GM23338 (cell line): ENCODE measurements around the gene SCCPDH. TPM values are rescaled to one million over a fixed set of nuclear protein-coding genes. Genes with fewer than 3 reads are reported as not detected.

Experiments used
- ATAC-seq: fragments of 200-7000 bp; cut with Tn5 transposase; 3 replicates; pipeline ENCODE4 v1.9.1; 2020
- DNase-seq: peaks from one replicate; pipeline ENCODE4 v3.0.0-alpha.2; 2015; ENCODE audit warnings: low spot score
- H2AFZ ChIP-seq: fragments of 200-600 bp; sonication (generic); 2 replicates; pipeline ENCODE4 v1.8.0; 2016; ENCODE audit warnings: antibody characterized with exemption, mild to moderate bottlenecking, moderate library complexity
- H3F3A ChIP-seq: fragments of 200-600 bp; sonication (generic); replicated peaks from 2 replicates; pipeline ENCODE4 v1.8.0; 2017; ENCODE audit warnings: antibody characterized with exemption, mixed run types, low read depth
- H3K27ac ChIP-seq: fragments of 200-600 bp; sonication (generic); 2 replicates; pipeline ENCODE4 v1.6.1; 2016; ENCODE audit warnings: low read depth
- H3K27me3 ChIP-seq: fragments of 200-600 bp; sonication (generic); 2 replicates; pipeline ENCODE4 v1.8.0; 2016; ENCODE audit warnings: mild to moderate bottlenecking, mixed run types, moderate library complexity; ENCODE audit not compliant: insufficient read depth
- H3K36me3 ChIP-seq: fragments of 200-600 bp; sonication (generic); 2 replicates; pipeline ENCODE4 v1.8.0; 2016; ENCODE audit warnings: mild to moderate bottlenecking; ENCODE audit not compliant: insufficient read depth
- H3K4me1 ChIP-seq: fragments of 200-600 bp; sonication (generic); 2 replicates; pipeline ENCODE4 v1.8.0; 2016; ENCODE audit warnings: mild to moderate bottlenecking, moderate library complexity; ENCODE audit not compliant: insufficient read depth
- H3K4me2 ChIP-seq: fragments of 200-600 bp; sonication (generic); 2 replicates; pipeline ENCODE4 v1.7.1; 2017; ENCODE audit warnings: mixed run types
- H3K4me3 ChIP-seq: fragments of 200-600 bp; sonication (generic); 2 replicates; pipeline ENCODE4 v1.6.1; 2016; ENCODE audit warnings: mixed run types
- H3K79me2 ChIP-seq: fragments of 200-600 bp; sonication (generic); replicated peaks from 2 replicates; pipeline ENCODE4 v1.8.0; 2017; ENCODE audit warnings: mild to moderate bottlenecking; ENCODE audit not compliant: insufficient read depth
- H3K9me2 ChIP-seq: fragments of 200-600 bp; sonication (generic); 2 replicates; pipeline ENCODE4 v1.8.0; 2017; ENCODE audit not compliant: insufficient read depth
- H4K20me1 ChIP-seq: fragments of 200-600 bp; sonication (generic); replicated peaks from 2 replicates; pipeline ENCODE4 v1.8.0; 2017; ENCODE audit warnings: mild to moderate bottlenecking; ENCODE audit not compliant: insufficient read depth
- H3K27ac Mint-ChIP-seq: 2 replicates; pipeline ENCODE4 v1.8.0; 2020; ENCODE audit warnings: inconsistent platforms, mild to moderate bottlenecking, moderate library complexity, mixed read lengths
- H3K27me3 Mint-ChIP-seq: 3 replicates; pipeline ENCODE4 v1.8.0; 2022; ENCODE audit warnings: low read depth, mild to moderate bottlenecking, moderate library complexity, mixed read lengths, inconsistent platforms; ENCODE audit not compliant: insufficient read depth, poor library complexity
- H3K36me3 Mint-ChIP-seq: 3 replicates; pipeline ENCODE4 v1.8.0; 2021; ENCODE audit warnings: low read depth, mild to moderate bottlenecking, inconsistent platforms, moderate library complexity, mixed read lengths
- H3K4me1 Mint-ChIP-seq: 3 replicates; pipeline ENCODE4 v1.8.0; 2020; ENCODE audit warnings: mild to moderate bottlenecking, inconsistent platforms, mixed read lengths
- H3K4me3 Mint-ChIP-seq: 3 replicates; pipeline ENCODE4 v1.8.0; 2021; ENCODE audit warnings: moderate library complexity, mild to moderate bottlenecking, inconsistent platforms, mixed read lengths
- H3K9me3 Mint-ChIP-seq: 3 replicates; pipeline ENCODE4 v1.8.0; 2020; ENCODE audit warnings: moderate library complexity, mild to moderate bottlenecking, inconsistent platforms, mixed read lengths
- CREB1 ChIP-seq: fragments of 250-450 bp; sonication (Bioruptor Pico); IDR thresholded peaks from 2 replicates; pipeline ENCODE4 v1.5.0; 2020; ENCODE audit warnings: low read depth, mild to moderate bottlenecking, moderate library complexity
- ETS1 ChIP-seq: IDR thresholded peaks from 2 replicates; pipeline ENCODE4 v1.6.1; 2016; ENCODE audit warnings: antibody characterized with exemption
- EZH2 ChIP-seq: fragments of 200-600 bp; sonication (generic); IDR thresholded peaks from one replicate; pipeline ENCODE4 v1.8.0; 2017; ENCODE audit warnings: antibody characterized with exemption, mild to moderate bottlenecking, low read depth; ENCODE audit not compliant: unreplicated experiment
- EZH2phosphoT487 ChIP-seq: fragments of 200-600 bp; sonication (generic); IDR thresholded peaks from one replicate; pipeline ENCODE4 v1.8.1; 2018; ENCODE audit warnings: antibody characterized with exemption; ENCODE audit not compliant: unreplicated experiment
- NANOG ChIP-seq: IDR thresholded peaks from 2 replicates; pipeline ENCODE4 v1.6.1; 2016; ENCODE audit warnings: antibody characterized with exemption, borderline replicate concordance
- POLR2AphosphoS5 ChIP-seq: IDR thresholded peaks from 2 replicates; pipeline ENCODE4 v1.6.1; 2016; ENCODE audit warnings: antibody characterized with exemption, low read depth
- STAT1 ChIP-seq: IDR thresholded peaks from one replicate; pipeline ENCODE4 v1.6.1; 2016; ENCODE audit warnings: antibody characterized with exemption; ENCODE audit not compliant: unreplicated experiment
- ZNF114 ChIP-seq: fragments of 250-450 bp; sonication (Bioruptor Pico); IDR thresholded peaks from 2 replicates; pipeline ENCODE4 v1.5.0; 2020; ENCODE audit warnings: mild to moderate bottlenecking, moderate library complexity
- ZNF331 ChIP-seq: fragments of 250-450 bp; sonication (Bioruptor Pico); IDR thresholded peaks from 2 replicates; pipeline ENCODE4 v1.5.0; 2020; ENCODE audit warnings: low read depth, mild to moderate bottlenecking, moderate library complexity
- polyA plus RNA-seq: library from polyadenylated mRNA; unstranded; fragments of >200 nt; fragmentation: Nextera tagmentation; extraction: Ambion mirVana; gene quantifications from 2 replicates; pipeline ENCODE4 v1.2.1, GENCODE V29; 2016
- total RNA-seq: library from RNA; depleted of rRNA; stranded (reverse); fragments of >200 nt; shearing (Covaris generic); gene quantifications from 2 replicates; pipeline ENCODE4 v1.2.3, GENCODE V29; 2014
- TF ChIP-seq, protein P1 (sequence below), 2 experiments: fragments of 200-600 bp in 1 of 2; sonication (generic) in 1 of 2; conservative IDR thresholded peaks; 2 replicates each; pipeline versions ENCODE4 v1.5.1 to v1.6.1; 2016 to 2017; ENCODE audit warnings: antibody characterized with exemption in 2 of 2, low read depth in 2 of 2, mild to moderate bottlenecking in 2 of 2, moderate library complexity in 1 of 2
- TF ChIP-seq, protein P2 (sequence below): IDR thresholded peaks from one replicate; pipeline ENCODE4 v1.6.1; 2018; ENCODE audit warnings: antibody characterized with exemption; ENCODE audit not compliant: unreplicated experiment

The SCCPDH gene
- total and polyA plus RNA-seq, 2 experiments from 2014 or later, result 14.4 to 18.8 TPM

GRCh38 chr1:246724016-246724730 is at the start of gene SCCPDH (continued):
- TF ChIP-seq EZH2 (peak; percentile 29), STAT1 (no peak)

DNA sequence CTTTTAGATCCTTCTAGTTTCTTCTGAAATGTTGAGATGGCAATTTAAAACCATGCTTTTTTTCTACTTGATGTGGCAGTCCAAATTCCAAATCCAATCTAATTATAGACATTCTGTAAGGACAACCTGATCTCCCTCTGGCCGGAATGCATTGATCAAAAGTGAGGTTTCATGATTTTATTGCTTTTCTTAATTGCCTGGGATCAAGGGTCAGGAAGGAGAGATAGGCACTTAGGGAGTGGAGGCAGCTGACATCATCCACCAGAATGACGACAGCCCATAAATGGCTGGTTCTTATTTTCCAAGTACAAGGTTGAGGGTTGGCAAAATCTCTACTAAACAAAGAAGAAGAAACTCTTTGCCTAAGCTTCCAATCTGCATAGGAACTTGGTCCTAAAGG is 46.4 kb upstream of the SCCPDH start:
- H2AFZ ChIP-seq, result no peak overlapping the region
- no peaks in the 10 kb centered on the region for H3K9me2 ChIP-seq
- no peak overlapping the region for H3K27ac Mint-ChIP-seq
- no peak overlapping the region for H3K27ac ChIP-seq
- TF ChIP-seq NANOG (no peak), ETS1 (no peak), CREB1 (CRISPR knock-in tag) (no peak), EZH2phosphoT487 (no peak), ZNF114 (CRISPR knock-in tag) (no peak), EZH2 (no peak), ZNF331 (CRISPR knock-in tag) (no peak), POLR2AphosphoS5 (no peak)
- TF ChIP-seq, protein P1, sequence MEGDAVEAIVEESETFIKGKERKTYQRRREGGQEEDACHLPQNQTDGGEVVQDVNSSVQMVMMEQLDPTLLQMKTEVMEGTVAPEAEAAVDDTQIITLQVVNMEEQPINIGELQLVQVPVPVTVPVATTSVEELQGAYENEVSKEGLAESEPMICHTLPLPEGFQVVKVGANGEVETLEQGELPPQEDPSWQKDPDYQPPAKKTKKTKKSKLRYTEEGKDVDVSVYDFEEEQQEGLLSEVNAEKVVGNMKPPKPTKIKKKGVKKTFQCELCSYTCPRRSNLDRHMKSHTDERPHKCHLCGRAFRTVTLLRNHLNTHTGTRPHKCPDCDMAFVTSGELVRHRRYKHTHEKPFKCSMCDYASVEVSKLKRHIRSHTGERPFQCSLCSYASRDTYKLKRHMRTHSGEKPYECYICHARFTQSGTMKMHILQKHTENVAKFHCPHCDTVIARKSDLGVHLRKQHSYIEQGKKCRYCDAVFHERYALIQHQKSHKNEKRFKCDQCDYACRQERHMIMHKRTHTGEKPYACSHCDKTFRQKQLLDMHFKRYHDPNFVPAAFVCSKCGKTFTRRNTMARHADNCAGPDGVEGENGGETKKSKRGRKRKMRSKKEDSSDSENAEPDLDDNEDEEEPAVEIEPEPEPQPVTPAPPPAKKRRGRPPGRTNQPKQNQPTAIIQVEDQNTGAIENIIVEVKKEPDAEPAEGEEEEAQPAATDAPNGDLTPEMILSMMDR (conservative IDR thresholded peaks at IDR 0.05; ENCODE audit: low read depth in 2 of 2), result no peak
- TF ChIP-seq, protein P2, sequence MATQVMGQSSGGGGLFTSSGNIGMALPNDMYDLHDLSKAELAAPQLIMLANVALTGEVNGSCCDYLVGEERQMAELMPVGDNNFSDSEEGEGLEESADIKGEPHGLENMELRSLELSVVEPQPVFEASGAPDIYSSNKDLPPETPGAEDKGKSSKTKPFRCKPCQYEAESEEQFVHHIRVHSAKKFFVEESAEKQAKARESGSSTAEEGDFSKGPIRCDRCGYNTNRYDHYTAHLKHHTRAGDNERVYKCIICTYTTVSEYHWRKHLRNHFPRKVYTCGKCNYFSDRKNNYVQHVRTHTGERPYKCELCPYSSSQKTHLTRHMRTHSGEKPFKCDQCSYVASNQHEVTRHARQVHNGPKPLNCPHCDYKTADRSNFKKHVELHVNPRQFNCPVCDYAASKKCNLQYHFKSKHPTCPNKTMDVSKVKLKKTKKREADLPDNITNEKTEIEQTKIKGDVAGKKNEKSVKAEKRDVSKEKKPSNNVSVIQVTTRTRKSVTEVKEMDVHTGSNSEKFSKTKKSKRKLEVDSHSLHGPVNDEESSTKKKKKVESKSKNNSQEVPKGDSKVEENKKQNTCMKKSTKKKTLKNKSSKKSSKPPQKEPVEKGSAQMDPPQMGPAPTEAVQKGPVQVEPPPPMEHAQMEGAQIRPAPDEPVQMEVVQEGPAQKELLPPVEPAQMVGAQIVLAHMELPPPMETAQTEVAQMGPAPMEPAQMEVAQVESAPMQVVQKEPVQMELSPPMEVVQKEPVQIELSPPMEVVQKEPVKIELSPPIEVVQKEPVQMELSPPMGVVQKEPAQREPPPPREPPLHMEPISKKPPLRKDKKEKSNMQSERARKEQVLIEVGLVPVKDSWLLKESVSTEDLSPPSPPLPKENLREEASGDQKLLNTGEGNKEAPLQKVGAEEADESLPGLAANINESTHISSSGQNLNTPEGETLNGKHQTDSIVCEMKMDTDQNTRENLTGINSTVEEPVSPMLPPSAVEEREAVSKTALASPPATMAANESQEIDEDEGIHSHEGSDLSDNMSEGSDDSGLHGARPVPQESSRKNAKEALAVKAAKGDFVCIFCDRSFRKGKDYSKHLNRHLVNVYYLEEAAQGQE, result no peak
- no peaks in the 10 kb centered on the region for H3K36me3 Mint-ChIP-seq
- H3F3A ChIP-seq, result no peaks in the 10 kb centered on the region
- H3K79me2 ChIP-seq, result no peaks in the 10 kb centered on the region
- DNase-seq (no peak), ATAC-seq (no peak)
- no peaks in the 10 kb centered on the region for H3K27me3 Mint-ChIP-seq
- no peak overlapping the region for H3K4me3 Mint-ChIP-seq
- no peak overlapping the region for H3K4me3 ChIP-seq
- H4K20me1 ChIP-seq, result no peaks in the 10 kb centered on the region
- H3K9me3 Mint-ChIP-seq, result no peaks in the 10 kb centered on the region
- H3K4me1 ChIP-seq, result 0 out of 2 replicates have a peak, but pooled peaks cover 8% of the 10 kb centered on the region
- H3K36me3 ChIP-seq, result no peaks in the 10 kb centered on the region
- H3K4me1 Mint-ChIP-seq, result peaks cover 8% of the 10 kb centered on the region
- H3K4me2 ChIP-seq, result no peak overlapping the region
- H3K27me3 ChIP-seq, result no peaks in the 10 kb centered on the region
